Measurements from ENCODE around the gene DDX41.

DNA sequence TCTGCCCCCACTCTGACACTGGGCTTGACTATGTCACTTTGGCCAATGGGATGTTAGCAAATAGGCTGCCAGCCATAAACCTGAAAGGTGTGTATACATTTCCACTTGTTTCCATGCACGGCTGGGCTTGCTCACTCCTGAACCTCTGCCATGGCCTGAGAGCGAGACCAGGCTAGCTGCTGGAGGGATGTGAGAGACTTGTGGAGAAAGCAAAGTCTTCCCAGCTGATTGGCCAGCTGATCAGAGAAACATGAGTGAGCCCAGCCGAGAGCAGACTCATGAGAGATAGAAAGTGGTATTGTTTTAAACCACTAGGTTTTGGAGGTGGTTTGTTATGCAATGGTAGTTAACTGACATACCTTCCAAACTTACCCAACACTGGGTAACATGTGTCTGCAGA, 23.7 kb upstream of the DDX41 start:
- TF ChIP-seq CTCF (conservative IDR thresholded peaks at IDR 0.05; ENCODE audit: low read depth, low read length) (no peak), EZH2phosphoT487 (IDR thresholded peaks at IDR 0.05; ENCODE audit: borderline replicate concordance, low read length) (no peak), EZH2 (IDR thresholded peaks at IDR 0.05; ENCODE audit: low read length, unreplicated experiment) (no peak)
